ENCODE results near the gene BIRC6. TPM values are rescaled to one million over a fixed set of nuclear protein-coding genes. Genes with fewer than 3 reads are reported as not detected.

BIRC6 gene
- total RNA-seq, 1 donor from 2014 or later: 35.7 TPM

DNA sequence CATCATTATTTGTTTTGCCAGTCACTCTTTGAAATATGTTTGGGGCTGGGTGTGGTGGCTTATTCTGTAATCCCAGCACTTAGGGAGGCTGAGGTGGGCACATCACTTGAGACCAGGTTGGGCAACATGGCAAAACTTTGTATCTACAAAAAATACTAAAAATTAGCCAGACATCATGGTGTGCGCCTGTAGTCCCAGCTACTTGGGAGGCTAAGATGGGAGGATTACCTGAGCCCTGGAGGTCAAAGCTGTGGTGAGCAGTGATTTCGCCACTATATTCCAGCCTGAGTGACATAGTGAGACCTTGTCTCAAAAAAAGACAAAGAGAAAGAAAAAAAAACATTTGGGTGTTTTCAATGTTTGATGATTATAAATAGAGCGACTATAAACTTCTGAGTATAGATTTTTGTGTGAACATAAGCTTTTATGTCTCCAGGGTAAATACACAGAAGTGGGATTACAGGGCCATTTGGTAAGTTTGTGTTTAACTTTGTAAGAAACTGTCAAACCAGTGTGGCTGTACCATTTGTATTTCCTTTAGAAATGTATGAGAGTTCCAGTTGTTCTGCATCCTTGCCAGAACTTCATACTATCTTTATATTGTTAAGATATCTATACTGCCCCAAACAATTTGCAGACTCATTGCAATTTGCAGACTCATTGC lies 15.8 kb downstream of the BIRC6 start:
- ATAC-seq (no peak), DNase-seq (ENCODE audit: missing footprints) (no peak)
- intact Hi-C loops (cut with DNase I): no loop called here

DNA sequence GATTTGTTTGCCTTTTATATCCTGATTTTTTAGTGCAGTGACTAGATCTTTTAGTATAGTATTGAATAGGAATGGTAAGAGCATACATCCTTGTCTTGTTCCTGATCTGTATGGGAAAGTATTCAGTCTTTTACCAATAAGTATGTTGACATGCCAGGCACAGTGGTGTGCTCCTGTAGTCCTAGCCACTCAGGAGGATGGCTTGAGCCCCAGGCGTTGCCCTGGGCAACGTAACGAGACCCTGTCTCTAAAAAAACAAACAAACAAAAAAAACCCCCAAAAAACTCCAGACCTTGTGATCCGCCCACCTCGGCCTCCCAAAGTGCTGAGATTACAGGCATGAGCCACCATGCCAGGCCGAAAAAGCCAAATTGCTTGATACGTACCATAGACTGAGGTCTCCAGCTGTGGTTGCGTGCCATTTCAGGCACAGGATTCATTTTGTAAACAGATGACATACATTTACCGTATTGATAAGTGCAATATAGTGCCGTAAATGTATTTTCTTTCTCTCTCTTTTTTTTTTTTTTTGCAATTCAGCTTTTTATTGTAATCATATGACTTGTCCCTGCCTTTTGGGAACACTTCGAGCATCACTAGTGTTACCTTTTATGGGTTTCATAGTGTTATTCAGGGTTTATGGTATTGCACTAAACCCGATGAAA lies 18.5 kb downstream of the BIRC6 start:
- ATAC-seq: no peak
- intact Hi-C loops (cut with DNase I): no loop called here
- no peak for DNase-seq (ENCODE audit: missing footprints)

DNA sequence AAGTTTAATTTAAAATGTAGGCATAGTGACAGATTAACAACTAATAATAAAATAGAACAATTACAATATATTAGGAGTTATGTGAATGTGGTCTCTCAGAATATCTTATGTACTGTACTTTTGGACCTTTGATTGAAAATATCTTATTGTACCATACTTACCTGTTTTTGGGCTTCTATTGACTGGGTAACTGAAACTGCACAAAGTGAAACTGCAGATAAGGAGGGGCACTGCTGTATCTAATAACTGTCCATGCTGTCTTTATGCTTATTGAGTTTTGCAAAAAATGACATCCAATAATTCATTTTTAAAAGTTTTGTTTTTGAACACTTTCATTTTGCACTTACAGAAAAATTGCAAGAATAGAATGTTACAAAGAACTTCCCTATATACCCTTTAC lies 19.9 kb downstream of the BIRC6 start:
- ATAC-seq (no peak), DNase-seq (ENCODE audit: missing footprints) (no peak)
- intact Hi-C loops (cut with DNase I): no loop called here

DNA sequence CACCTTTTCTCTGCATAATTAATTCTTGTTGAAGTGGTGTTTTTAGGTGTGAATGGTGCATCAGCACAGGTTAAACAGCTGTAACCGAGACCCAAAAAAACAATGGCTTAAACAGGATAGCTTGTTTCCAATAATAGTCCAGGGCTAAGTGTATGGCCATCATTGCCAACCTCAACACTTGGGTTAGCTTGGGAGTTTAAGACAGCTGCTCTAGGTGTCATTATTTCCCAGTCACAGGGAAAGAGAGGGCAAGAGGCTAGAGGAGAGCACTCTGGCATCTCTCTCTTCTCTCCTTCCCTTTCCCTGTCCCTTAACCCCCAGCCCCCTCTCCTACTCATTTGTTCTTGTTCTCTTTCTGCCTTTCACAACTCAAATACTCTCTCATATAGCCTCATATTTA lies 21.1 kb downstream of the BIRC6 start:
- intact Hi-C loops (cut with DNase I): no loop called here
- ATAC-seq (peak; percentile 16), DNase-seq (ENCODE audit: missing footprints) (no peak)

DNA sequence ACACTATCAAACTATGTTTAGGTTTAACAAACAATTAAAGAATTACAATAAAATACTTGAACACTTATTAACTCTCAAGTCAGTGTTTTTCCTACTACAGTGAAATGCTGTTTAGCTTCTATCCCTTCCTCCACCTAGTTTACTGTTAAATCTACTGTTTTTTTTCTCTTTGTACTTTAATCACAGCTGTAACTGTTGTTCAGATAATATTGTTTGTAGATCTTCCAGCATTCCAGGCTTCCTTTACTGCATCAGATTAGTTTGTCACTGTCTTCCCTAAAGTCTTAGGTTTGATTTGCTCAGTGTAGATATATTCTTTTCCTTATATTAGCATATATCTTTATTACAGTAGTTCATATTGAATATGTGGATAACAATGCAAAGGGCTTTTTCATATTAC lies 22.5 kb downstream of the BIRC6 start:
- intact Hi-C loops (cut with DNase I): no loop called here
- no peak for DNase-seq (ENCODE audit: missing footprints)
- ATAC-seq: no peak

DNA sequence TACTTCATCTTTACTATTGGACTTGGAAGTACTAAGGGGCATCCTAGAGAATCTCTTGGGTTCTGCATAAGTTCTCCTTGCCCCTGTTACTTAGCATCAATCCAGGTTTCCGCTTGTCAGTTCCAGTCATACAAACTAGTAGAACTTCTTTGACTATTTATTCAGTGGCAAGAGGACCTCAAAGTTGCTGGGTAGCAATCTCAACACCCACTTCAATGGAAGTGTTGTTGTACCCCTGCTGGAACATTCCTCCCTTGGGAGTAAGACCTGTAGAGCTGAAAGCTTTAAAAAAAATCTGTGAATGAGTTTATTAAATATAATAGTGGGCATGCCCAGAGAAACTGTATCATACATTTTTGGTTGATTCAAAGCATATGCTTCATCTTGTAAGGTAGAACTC lies 27.0 kb downstream of the BIRC6 start:
- DNase-seq (ENCODE audit: missing footprints) (no peak), ATAC-seq (no peak)
- intact Hi-C loops (cut with DNase I): no loop called here

DNA sequence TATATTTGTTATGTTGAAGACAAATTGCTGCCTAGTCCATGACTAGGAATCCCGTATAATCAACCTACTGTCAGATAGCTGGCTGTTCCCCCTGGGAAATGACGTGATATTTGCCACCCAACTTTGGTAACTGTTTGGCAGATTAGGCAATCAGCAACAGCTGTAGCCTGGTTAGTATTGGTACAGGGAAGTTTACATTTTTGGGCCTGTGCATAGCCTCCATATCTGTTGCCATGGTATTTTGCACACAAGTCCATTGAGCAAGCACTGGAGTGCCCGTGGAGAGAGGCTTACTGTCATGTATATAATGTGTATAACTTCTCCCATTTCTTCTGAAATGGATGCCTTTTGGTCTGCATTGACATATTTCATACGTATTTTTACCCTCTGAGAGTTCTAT lies 27.7 kb downstream of the BIRC6 start:
- ATAC-seq (no peak), DNase-seq (ENCODE audit: missing footprints) (no peak)
- intact Hi-C loops (cut with DNase I): no loop called here

DNA sequence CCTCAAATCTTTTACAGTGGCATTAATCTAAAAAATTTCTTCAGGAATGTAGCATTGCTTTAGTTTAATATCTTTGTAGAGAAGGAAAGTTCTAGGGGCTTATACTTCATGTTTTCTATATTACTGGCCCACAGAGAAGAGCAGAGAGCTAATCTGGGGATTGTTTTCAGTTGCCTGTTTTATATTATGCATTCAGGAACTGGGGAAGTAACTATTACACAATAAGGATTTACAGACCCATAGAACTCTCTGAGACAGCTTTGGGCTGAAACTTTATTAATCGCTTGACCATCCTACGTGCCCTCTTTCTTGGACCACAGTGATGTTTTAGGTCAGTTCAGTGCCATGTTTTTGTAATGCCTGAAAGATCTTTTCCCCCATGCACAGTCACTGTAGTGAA lies 29.9 kb downstream of the BIRC6 start:
- DNase-seq (ENCODE audit: missing footprints) (no peak), ATAC-seq (no peak)
- intact Hi-C loops (cut with DNase I): no loop called here

DNA sequence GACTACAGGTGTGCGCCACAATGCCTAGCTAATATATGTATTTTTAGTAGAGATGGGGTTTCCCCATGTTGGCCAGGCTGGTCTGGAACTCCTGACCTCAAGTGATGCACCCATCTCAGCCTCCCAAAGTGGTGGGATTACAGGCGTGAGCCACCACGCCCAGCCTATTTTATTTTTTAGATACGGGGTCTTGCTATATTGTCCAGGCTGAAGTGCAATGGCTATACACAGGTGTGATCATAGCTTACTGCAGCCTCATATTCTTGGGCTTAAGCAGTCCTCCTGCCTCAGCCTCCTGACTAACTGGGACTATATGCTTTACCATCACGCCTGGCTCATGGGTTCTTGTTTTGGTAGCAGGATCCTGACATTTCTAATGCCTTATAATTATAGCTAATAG lies 42.4 kb downstream of the BIRC6 start:
- intact Hi-C loops (cut with DNase I): no loop called here
- DNase-seq (ENCODE audit: missing footprints): no peak
- no peak for ATAC-seq

DNA sequence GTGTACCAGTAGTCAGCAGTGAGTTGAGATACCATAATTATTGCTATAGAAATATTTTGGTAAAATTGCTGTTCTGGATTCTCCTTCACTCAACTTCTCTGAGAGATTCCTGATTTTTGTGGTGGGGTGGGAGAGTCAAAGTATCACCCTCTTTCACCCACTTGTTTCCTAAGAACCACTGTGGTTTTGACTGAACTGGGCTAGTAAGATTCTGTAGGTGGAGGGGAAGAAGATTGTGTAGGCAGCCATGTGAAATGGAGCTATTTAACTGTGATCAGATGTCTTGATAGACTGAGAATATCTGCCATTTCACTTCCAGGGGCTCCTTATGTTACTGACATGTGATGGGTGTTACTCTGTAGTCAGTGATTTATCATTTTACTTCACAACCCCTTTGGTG lies 45.3 kb downstream of the BIRC6 start:
- ATAC-seq: no peak
- intact Hi-C loops (cut with DNase I): no loop called here
- DNase-seq (ENCODE audit: missing footprints): no peak

DNA sequence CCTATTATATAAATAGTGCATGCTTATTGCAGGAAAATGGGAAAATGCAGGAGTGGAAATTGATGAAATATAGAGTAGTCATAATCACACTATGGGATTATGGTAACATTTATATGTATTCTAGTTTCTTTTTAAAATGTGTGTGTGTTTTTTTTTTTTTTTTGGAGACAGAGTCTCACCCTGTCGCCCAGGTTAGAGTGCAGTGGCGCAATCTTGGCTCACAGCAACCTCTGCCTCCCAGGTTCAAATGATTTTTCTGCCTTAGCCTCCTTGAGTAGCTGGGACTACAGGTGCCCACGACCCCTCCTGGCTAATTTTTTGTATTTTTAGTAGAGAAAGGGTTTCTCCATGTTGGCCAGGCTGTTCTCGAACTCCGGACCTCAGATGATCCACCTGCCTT lies 47.0 kb downstream of the BIRC6 start:
- ATAC-seq (no peak), DNase-seq (ENCODE audit: missing footprints) (no peak)
- intact Hi-C loops (cut with DNase I): no loop called here

DNA sequence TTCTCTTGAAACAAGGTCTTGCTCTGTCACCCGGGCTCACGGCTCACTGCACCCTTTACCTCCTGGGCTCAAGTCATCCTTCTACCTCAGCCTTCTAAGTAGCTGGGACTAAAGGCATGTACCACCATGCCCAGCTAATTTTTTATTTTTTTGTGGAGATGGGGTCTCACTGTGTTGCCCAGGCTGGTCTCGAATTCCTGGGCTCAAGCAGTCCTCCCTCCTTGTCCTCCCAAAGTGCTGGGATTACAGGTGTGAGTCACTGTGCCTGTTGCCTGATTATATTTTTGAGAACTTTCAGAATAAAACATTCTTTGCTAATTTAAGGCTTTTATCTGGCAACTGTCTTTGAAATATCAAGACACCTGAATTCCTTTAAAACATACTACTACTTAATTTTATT lies 47.9 kb downstream of the BIRC6 start:
- intact Hi-C loops (cut with DNase I): no loop called here
- DNase-seq (ENCODE audit: missing footprints) (no peak), ATAC-seq (no peak)

DNA sequence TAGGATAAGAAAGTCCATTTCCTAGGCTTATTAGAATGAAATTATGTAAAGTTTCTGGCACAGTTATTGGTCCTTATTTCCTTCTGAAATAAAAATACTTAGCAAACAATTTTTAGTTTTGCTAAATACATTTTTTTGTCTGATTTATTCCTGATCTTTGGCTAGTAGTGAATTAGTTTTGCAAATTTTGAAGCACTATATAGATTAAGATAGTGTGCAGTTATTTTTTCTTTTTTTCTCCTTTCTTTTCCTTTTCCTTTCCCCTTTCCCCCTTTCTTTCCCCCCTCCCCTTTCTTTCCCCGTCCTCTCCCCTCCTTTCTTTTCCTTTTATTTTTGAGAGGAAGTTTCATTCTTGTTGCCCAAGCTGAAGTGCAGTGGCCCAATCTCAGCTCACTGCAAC lies 59.7 kb downstream of the BIRC6 start:
- ATAC-seq: no peak
- DNase-seq (ENCODE audit: missing footprints): no peak
- intact Hi-C loops (cut with DNase I): no loop called here

DNA sequence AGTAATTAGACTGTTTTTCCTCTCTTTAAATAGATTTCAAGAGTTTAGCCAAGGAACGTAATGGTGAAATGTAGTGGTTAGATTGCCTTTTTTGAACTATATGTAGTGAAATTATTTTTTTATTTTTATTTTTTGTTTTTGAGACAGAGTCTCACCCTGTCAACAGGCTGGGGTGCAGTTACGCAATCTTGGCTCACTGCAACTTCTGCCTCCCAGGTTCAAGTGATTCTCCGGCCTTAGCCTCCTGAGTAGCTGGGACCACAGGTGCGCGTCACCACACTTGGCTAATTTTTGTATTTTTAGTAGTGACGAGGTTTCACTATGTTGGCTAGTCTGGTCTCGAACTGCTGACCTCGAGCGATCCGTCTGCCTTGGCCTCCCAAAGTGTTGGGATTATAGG lies 60.8 kb downstream of the BIRC6 start:
- no peak for ATAC-seq
- intact Hi-C loops (cut with DNase I): no loop called here
- DNase-seq (ENCODE audit: missing footprints): no peak

DNA sequence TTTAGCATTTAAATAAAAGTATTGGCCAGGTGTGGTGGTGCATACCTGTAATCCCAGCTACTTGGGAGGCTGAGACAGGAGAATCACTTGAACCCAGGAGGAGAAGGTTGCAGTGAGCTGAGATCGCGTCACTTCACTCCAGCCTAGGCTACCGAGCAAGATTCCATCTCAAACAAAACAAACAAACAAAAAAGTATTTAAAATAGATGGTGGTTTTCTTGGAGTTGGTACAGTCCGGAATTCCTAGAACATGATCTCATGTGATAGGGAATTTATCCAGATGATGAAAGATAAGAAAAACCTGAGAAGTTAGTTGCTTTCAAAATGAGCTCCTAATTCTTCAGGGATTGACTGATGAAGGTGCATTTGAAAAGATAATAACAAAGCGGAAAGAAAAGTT lies 62.0 kb downstream of the BIRC6 start:
- DNase-seq (ENCODE audit: missing footprints) (no peak), ATAC-seq (no peak)
- intact Hi-C loops (cut with DNase I): no loop called here

DNA sequence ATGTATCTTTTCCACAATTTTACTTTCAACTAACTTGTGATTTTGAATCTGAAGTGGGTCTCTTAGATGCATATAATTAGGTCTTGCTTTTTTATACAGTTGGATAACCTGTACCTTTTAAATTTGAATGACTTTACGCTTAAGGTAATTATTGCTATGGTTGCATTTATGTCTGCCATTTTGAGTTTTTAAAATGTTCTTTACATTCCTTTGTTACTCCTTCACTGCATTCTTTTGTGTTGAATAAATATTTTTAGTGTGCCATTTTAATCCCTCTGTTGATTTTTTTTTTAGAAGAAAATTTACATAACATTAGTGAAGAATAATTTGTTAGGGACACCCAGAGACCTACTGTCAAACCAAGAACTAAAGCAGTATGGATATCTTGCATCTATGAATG lies 65.3 kb downstream of the BIRC6 start:
- no peak for DNase-seq (ENCODE audit: missing footprints)
- intact Hi-C loops (cut with DNase I): no loop called here
- no peak for ATAC-seq

DNA sequence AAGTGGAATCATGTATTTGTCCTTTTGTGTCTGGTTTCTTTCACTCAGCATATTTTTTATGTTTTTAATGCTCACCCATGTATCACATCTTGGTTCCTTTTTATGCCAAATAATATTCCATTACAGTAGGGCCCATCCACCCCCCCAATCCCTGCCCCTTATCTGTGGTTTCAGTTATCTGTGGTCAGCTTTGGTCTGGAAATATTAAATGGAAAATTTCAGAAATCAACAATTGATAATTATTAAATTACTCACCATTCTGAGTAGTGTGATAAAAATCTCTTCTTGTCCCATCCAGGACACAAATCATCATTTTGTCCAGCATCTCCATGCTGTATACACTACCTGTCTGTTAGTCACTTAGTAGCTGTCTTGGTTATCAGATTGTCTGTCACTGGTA lies 66.7 kb downstream of the BIRC6 start:
- intact Hi-C loops (cut with DNase I): no loop called here
- ATAC-seq (no peak), DNase-seq (ENCODE audit: missing footprints) (no peak)

DNA sequence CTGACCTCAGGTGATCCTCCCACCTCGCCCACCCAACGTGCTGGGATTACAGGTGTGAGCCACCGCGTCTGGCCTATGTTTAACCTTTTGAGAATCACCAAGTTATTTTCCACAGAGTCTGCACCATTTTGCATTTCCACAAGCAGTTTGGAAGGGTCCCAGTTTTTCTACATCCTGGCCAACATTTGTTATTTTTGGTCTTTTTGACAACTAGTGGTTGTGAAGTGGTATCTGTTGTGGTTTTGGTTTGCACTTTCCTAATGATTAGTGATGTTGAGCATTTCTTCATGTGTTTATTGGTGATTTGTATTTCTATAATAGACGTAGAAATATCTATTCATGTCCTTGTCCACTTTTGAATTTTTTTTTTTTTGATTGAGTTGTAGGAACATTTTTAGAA lies 67.9 kb downstream of the BIRC6 start:
- intact Hi-C loops (cut with DNase I): no loop called here

DNA sequence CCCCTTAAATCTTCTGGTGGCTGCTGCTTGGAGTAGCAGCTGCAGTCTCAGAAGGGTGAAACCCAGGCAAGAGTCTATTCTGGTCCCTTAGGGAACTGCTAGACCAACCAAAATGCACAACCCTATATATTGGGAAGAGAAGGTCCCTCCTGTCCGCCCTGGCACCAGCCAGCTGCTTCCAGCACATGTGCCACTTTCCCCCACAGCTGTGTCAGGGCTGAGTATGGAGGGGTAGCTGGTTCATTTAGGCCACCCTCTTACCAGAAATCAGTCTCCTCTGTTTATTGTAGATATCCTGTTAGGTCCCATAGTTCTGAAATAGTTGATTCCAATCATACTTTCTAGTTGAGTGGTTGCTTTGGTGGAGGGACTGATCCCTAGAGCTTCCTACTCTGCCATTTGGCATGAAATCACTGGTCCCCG lies 68.9 kb downstream of the BIRC6 start:
- DNase-seq (ENCODE audit: missing footprints) (no peak), ATAC-seq (no peak)
- intact Hi-C loops (cut with DNase I): no loop called here

More for the DNA sequence above, 67.9 kb downstream of the BIRC6 start:
- DNase-seq (ENCODE audit: missing footprints) (no peak), ATAC-seq (no peak)

DNA sequence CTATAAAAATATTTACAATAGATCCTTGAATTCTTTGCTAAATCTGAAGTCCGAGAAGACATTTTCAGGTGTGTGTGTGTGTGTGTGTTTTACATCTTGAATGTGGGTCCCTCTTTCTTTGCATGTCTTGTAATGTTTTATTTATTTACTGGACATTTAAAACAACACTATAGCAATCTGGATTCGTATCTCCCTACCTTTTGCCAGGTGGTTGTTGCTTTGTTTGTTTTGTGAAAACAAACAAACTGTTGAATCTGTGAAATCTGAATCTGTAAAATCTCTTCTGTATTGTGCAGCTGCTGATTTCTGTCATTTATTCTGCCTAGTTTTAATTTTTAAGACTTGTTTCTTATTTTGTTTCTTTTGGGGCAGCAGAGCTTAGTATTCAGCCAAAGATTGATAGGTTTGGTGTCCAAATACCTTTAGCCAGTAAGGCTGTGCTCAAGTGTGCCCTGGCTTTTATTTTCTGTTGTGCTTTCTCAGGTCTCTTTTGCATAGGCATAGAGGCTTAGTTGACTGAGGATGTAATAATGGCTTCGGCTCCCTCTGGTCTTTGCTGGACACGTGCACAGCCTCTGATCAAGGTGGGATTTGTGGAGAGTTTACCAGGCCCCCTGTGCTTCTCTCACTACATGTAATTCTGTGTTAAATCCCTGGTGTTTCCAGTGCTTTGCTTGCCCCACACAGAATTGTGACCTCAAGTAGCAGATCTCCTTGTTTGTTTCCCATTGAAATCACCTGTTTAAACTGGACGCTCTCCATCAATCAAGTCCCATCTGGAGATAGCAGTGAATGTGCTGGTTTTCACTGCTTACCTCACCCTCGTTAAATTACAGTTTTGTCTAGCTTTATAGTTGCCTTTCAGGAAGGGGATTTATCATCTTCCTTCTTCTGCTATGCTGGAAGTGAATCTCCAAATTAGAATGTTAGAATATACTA lies 71.1 kb downstream of the BIRC6 start:
- intact Hi-C loops (cut with DNase I): no loop called here
- no peak for ATAC-seq
- no peak for DNase-seq (ENCODE audit: missing footprints)
